ENCODE data around the gene GOLGA8T.
"Not testable (repeated sequence)": the region's sequence is repeated elsewhere in the genome, so short reads cannot be mapped to it uniquely, and the experiment has no call there.

GRCh38 chr15:30192892-30193291 lies 58.0 kb downstream of the GOLGA8T start:
- not testable (repeated sequence) for TF ChIP-seq CTCF (IDR thresholded peaks at IDR 0.05); POLR2AphosphoS5 (IDR thresholded peaks at IDR 0.05; ENCODE audit: insufficient read depth in 1 of 2, low read depth in 1 of 2); POLR2A (IDR thresholded peaks at IDR 0.05)
